PC-9 (cell line): ENCODE results near the gene ACACA. TPM values are rescaled to one million over a fixed set of nuclear protein-coding genes. Genes with fewer than 3 reads are reported as not detected.

Experiments
- BruUV-seq: library from RNA; stranded (reverse); fragments of 400-500 nt; replicated peaks from 2 replicates; lab custom pipeline; 2021; lab: Mats Ljungman, UMichigan
- CTCF ChIA-PET: fragments of 300-600 bp; sonication (Branson Sonifier 250); formaldehyde crosslinking; loops from one replicate; lab custom pipeline; 2022; ENCODE audit warnings: antibody characterized with exemption; lab: Charles Lee
- POLR2A ChIA-PET: fragments of 300-600 bp; sonication (Branson Sonifier 250); formaldehyde crosslinking; loops from one replicate; lab custom pipeline; 2022; ENCODE audit warnings: antibody characterized with exemption; ENCODE audit not compliant: unreplicated experiment; lab: Charles Lee
- DNase-seq, 2 experiments: peaks; one replicate each; pipeline versions ENCODE4 v3.0.0 to v3.0.0-alpha.2; 2015 to 2022; ENCODE audit warnings: mixed read lengths in 1 of 2
- H2AFZ ChIP-seq: fragments of 200-600 bp; sonication (generic); 2 replicates; pipeline ENCODE4 v1.8.1; 2017; ENCODE audit warnings: antibody characterized with exemption
- H3F3A ChIP-seq: fragments of 200-600 bp; sonication (generic); 2 replicates; pipeline ENCODE4 v1.8.1; 2017; ENCODE audit warnings: antibody characterized with exemption, mild to moderate bottlenecking, low read depth; ENCODE audit not compliant: insufficient read depth
- H3K27ac ChIP-seq: fragments of 200-600 bp; sonication (generic); 2 replicates; pipeline ENCODE4 v1.6.1; 2016; ENCODE audit warnings: mixed run types
- H3K27me3 ChIP-seq: fragments of 200-600 bp; sonication (generic); 2 replicates; pipeline ENCODE4 v1.6.1; 2016; ENCODE audit warnings: low read depth, mixed run types; ENCODE audit not compliant: insufficient read depth
- H3K36me3 ChIP-seq: fragments of 200-600 bp; sonication (generic); 2 replicates; pipeline ENCODE4 v1.6.1; 2016; ENCODE audit warnings: low read depth, mixed run types
- H3K4me1 ChIP-seq: fragments of 200-600 bp; sonication (generic); replicated peaks from 2 replicates; pipeline ENCODE4 v1.6.1; 2016; ENCODE audit warnings: mixed run types; ENCODE audit not compliant: insufficient read depth
- H3K4me2 ChIP-seq: fragments of 200-600 bp; sonication (generic); 2 replicates; pipeline ENCODE4 v1.6.1; 2017; ENCODE audit warnings: mixed run types
- H3K4me3 ChIP-seq: fragments of 200-600 bp; sonication (generic); 2 replicates; pipeline ENCODE4 v1.6.1; 2016; ENCODE audit warnings: mixed run types
- H3K79me2 ChIP-seq: fragments of 200-600 bp; sonication (generic); 2 replicates; pipeline ENCODE4 v1.6.1; 2017; ENCODE audit warnings: low read depth, mixed run types
- H3K9me2 ChIP-seq: fragments of 200-600 bp; sonication (generic); 2 replicates; pipeline ENCODE4 v1.8.1; 2017; ENCODE audit warnings: mild to moderate bottlenecking; ENCODE audit not compliant: insufficient read depth
- H3K9me3 ChIP-seq: fragments of 200-600 bp; sonication (generic); 2 replicates; pipeline ENCODE4 v1.8.1; 2016; ENCODE audit warnings: low read depth; ENCODE audit not compliant: insufficient read depth
- H4K20me1 ChIP-seq: fragments of 200-600 bp; sonication (generic); 2 replicates; pipeline ENCODE4 v1.8.1; 2017; ENCODE audit not compliant: insufficient read depth
- EZH2 ChIP-seq: fragments of 200-600 bp; sonication (generic); IDR thresholded peaks from 2 replicates; pipeline ENCODE4 v1.8.0; 2017; ENCODE audit warnings: antibody characterized with exemption, low read depth
- intact Hi-C: fragments of 100-400 bp; cut with micrococcal nuclease; formaldehyde crosslinking; loops from one replicate; pipeline ENCODE4 v1.10.0; 2022; ENCODE audit not compliant: unreplicated experiment
- total RNA-seq: library from RNA; stranded (reverse); gene quantifications from 2 replicates; pipeline ENCODE4 v1.2.3, GENCODE V29; 2021
- TF ChIP-seq, protein P1 (sequence below): fragments of 200-600 bp; sonication (generic); conservative IDR thresholded peaks from 2 replicates; pipeline ENCODE4 v1.6.1; 2017; ENCODE audit warnings: mixed run types, antibody characterized with exemption, mild to moderate bottlenecking, moderate library complexity

The ACACA gene
- total RNA-seq, 1 experiment from 2014 or later, result 185 TPM

DNA sequence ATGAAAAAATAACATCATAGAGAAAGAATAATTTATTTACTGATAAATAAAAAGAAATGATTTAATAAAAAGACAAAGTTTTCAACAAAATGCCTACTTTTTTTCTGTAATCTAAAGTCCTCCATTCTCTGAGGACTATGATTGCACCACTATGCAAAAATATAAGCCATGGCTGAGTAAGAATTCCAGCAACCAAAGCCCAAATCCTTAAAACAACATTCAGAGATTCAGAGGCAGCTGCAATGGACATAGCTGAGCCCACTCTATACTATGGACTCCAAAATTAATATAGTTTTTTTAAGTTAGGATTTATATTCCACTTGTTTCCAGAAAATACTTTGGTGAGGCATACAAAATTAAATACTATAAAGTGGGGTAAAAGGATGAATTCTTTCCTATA, 200.3 kb downstream of the ACACA start:
- Histone ChIP-seq H3K27me3 (no peaks in the 10 kb centered on the region), H3K79me2 (no peaks in the 10 kb centered on the region), H3K4me2 (no peak overlapping the region), H4K20me1 (peaks cover 18% of the 10 kb centered on the region; the same call in 1 of the 2 replicates), H3K36me3 (peaks cover 44% of the 10 kb centered on the region), H3K4me1 (no peaks in the 10 kb centered on the region), H3K9me2 (no peaks in the 10 kb centered on the region), H3K9me3 (no peaks in the 10 kb centered on the region), H3K27ac (no peak overlapping the region), H2AFZ (no peak overlapping the region), H3K4me3 (no peak overlapping the region), H3F3A (peaks cover 12% of the 10 kb centered on the region)
- ChIA-PET CTCF (no interaction called here), POLR2A (no interaction called here)
- intact Hi-C loops, result no loop called here
- no TSS peak for BruUV-seq
- no peak for DNase-seq
- TF ChIP-seq EZH2, result no peak
- TF ChIP-seq, protein P1, sequence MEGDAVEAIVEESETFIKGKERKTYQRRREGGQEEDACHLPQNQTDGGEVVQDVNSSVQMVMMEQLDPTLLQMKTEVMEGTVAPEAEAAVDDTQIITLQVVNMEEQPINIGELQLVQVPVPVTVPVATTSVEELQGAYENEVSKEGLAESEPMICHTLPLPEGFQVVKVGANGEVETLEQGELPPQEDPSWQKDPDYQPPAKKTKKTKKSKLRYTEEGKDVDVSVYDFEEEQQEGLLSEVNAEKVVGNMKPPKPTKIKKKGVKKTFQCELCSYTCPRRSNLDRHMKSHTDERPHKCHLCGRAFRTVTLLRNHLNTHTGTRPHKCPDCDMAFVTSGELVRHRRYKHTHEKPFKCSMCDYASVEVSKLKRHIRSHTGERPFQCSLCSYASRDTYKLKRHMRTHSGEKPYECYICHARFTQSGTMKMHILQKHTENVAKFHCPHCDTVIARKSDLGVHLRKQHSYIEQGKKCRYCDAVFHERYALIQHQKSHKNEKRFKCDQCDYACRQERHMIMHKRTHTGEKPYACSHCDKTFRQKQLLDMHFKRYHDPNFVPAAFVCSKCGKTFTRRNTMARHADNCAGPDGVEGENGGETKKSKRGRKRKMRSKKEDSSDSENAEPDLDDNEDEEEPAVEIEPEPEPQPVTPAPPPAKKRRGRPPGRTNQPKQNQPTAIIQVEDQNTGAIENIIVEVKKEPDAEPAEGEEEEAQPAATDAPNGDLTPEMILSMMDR, result no peak

DNA sequence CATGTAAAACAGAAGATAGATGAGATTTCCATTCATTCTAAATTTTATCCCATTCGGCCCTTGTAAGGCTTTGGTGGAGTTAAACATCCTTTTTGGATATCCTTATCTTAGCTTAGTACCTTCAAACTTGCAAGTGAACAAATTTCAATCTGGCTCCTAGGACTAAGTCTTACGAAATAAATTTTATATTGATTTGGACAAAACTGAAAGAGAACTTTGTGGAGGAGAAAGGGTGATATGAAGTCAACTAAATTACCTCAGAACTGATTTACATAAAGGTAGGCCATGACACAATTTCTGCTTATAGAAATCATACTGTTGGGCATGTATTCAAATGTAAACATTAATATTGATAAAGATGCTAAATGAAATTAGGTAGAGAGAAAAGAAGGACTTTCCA, 206.1 kb downstream of the ACACA start:
- intact Hi-C loops, result no loop called here
- TF ChIP-seq, protein P1, result no peak
- no peak for TF ChIP-seq EZH2
- POLR2A ChIA-PET, result no interaction called here

DNA sequence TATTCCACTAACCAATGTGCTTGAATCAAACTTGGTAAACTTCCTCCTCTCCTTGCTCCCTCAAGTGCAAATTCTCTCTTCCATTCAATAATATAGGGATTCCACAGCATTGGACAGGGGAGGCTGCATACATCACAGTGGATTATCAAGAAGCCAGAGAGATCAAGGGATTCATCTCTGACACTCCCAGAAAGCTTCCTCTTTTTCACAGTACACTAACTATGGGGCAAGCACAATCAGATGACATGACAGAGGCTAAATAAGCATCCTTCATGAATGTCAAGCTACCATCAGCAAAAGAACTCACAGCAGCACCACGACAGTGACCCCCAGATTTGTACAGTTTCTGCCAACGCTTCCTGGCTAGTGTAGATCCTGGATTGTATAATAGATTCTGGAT, 209.3 kb downstream of the ACACA start:
- intact Hi-C loops, result no loop called here
- DNase-seq, result no peak
- H3K36me3 ChIP-seq, result peaks cover 51% of the 10 kb centered on the region
- H3K9me2 ChIP-seq, result no peaks in the 10 kb centered on the region
- H3K4me2 ChIP-seq, result no peak overlapping the region
- no peak overlapping the region for H3K4me3 ChIP-seq
- H3K79me2 ChIP-seq, result no peaks in the 10 kb centered on the region
- POLR2A ChIA-PET, result no interaction called here
- H3F3A ChIP-seq, result peaks cover 29% of the 10 kb centered on the region
- H3K27ac ChIP-seq, result no peak overlapping the region
- H3K4me1 ChIP-seq, result no peaks in the 10 kb centered on the region
- no TSS peak for BruUV-seq
- no peaks in the 10 kb centered on the region for H3K27me3 ChIP-seq
- H4K20me1 ChIP-seq, result peaks cover 3% of the 10 kb centered on the region; the same call in 1 of the 2 replicates
- CTCF ChIA-PET, result no interaction called here
- no peak overlapping the region for H2AFZ ChIP-seq
- no peaks in the 10 kb centered on the region for H3K9me3 ChIP-seq
- TF ChIP-seq, protein P1, result no peak
- no peak for TF ChIP-seq EZH2

More for the DNA sequence above, 206.1 kb downstream of the ACACA start:
- Histone ChIP-seq H3F3A (peaks cover 17% of the 10 kb centered on the region), H3K36me3 (peaks cover 38% of the 10 kb centered on the region), H3K9me3 (no peaks in the 10 kb centered on the region), H3K27ac (no peak overlapping the region), H3K79me2 (no peaks in the 10 kb centered on the region), H3K4me2 (no peak overlapping the region), H3K4me1 (no peaks in the 10 kb centered on the region), H2AFZ (no peak overlapping the region), H4K20me1 (peaks cover 3% of the 10 kb centered on the region; the same call in 1 of the 2 replicates), H3K4me3 (no peak overlapping the region), H3K9me2 (no peaks in the 10 kb centered on the region), H3K27me3 (no peaks in the 10 kb centered on the region)
- CTCF ChIA-PET, result no interaction called here
- DNase-seq, result no peak
- BruUV-seq, result no TSS peak
